Measurements from ENCODE around the gene RDH16. TPM values are rescaled to one million over a fixed set of nuclear protein-coding genes. Genes with fewer than 3 reads are reported as not detected.

Gene RDH16
- total RNA-seq, 1 donor from 2014 or later = 0.44 TPM

- no peak for DNase-seq (ENCODE audit: low read depth, low spot score)
- H3K9me3 Mint-ChIP-seq = no peaks in the 10 kb centered on the region
- H3K27me3 Mint-ChIP-seq (ENCODE audit: low read depth) = peaks cover 8% of the 10 kb centered on the region
- TF ChIP-seq CTCF (conservative IDR thresholded peaks at IDR 0.05) = no peak
- H3K36me3 Mint-ChIP-seq (ENCODE audit: low read depth) = no peaks in the 10 kb centered on the region
- H3K27ac Mint-ChIP-seq (ENCODE audit: unreplicated experiment) = no peak overlapping the region
- H3K4me1 Mint-ChIP-seq = peaks cover 17% of the 10 kb centered on the region
- no peak overlapping the region for H3K4me3 Mint-ChIP-seq
These were observed 25.3 kb downstream of the RDH16 start for GRCh38 chr12:56932146-56932545.

DNA sequence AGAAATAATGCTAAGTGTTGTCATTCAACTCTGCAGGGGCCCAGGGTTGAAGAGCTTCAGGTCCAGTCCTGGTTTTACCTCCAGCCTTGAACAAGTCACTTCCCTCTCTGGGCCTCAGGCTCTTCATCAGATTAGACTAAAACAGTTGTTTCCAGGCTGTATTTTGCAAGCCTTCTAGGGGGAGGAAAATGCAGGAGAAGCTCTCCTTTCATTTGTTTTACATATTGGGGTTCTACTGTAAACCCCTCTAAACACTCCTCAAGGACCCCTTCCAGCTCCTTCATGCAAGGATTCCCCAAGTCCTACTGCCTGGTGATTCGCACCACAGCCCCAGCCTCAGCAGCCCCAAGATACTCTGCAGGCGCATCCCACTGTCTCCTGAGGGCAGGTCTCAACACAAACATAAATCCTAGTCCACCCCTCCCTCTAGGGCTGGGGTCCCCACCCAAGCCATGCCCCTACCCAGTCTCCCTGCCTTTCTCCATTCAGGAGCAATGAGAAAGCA, 25.9 kb downstream of the RDH16 start:
- Mint-ChIP-seq H3K4me1 (peaks cover 17% of the 10 kb centered on the region), H3K4me3 (no peak overlapping the region), H3K9me3 (no peaks in the 10 kb centered on the region), H3K27me3 (ENCODE audit: low read depth) (peaks cover 7% of the 10 kb centered on the region), H3K27ac (ENCODE audit: unreplicated experiment) (peak overlapping the region; percentile 9), H3K36me3 (ENCODE audit: low read depth) (no peaks in the 10 kb centered on the region)
- no peak for TF ChIP-seq CTCF (conservative IDR thresholded peaks at IDR 0.05)
- peak; percentile 16 for DNase-seq (ENCODE audit: low read depth, low spot score)

GRCh38 chr12:56930241-56930640, 27.2 kb downstream of the RDH16 start:
- H3K36me3 Mint-ChIP-seq (ENCODE audit: low read depth) = no peaks in the 10 kb centered on the region
- no peak for DNase-seq (ENCODE audit: low read depth, low spot score)
- no peaks in the 10 kb centered on the region for H3K9me3 Mint-ChIP-seq
- peaks cover 7% of the 10 kb centered on the region for H3K27me3 Mint-ChIP-seq (ENCODE audit: low read depth)
- peaks cover 17% of the 10 kb centered on the region for H3K4me1 Mint-ChIP-seq
- H3K4me3 Mint-ChIP-seq = no peak overlapping the region
- H3K27ac Mint-ChIP-seq (ENCODE audit: unreplicated experiment) = peak overlapping the region; percentile 58
- TF ChIP-seq CTCF (conservative IDR thresholded peaks at IDR 0.05) = no peak

GRCh38 chr12:56929780-56930179, 27.6 kb downstream of the RDH16 start:
- Mint-ChIP-seq H3K27me3 (ENCODE audit: low read depth) (peaks cover 7% of the 10 kb centered on the region), H3K4me3 (no peak overlapping the region), H3K9me3 (no peaks in the 10 kb centered on the region), H3K36me3 (ENCODE audit: low read depth) (no peaks in the 10 kb centered on the region), H3K4me1 (peaks cover 17% of the 10 kb centered on the region), H3K27ac (ENCODE audit: unreplicated experiment) (peak overlapping the region; percentile 58)
- no peak for DNase-seq (ENCODE audit: low read depth, low spot score)
- TF ChIP-seq CTCF (conservative IDR thresholded peaks at IDR 0.05) = no peak

DNA sequence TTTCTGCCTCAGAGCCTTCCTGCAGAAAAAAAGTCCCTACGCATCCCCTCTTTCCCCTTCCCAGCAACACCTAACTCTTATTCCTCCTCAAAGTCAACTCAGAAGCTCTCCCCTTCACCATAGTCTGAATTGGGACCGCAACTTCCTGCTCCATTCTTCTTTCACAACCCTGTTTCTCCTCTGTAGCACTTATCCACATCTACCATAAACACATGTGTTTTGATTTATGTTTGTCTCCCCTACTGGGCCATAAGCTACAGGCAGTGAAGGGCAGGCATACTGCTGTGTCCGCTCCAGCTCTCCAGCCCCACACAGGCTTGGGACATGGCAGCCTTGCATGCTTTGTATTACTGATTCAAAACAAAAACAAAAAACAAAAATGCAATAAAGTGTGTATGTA, 29.1 kb downstream of the RDH16 start:
- Mint-ChIP-seq H3K36me3 (ENCODE audit: low read depth) (no peaks in the 10 kb centered on the region), H3K4me3 (no peak overlapping the region), H3K27ac (ENCODE audit: unreplicated experiment) (no peak overlapping the region), H3K9me3 (no peaks in the 10 kb centered on the region), H3K4me1 (peaks cover 17% of the 10 kb centered on the region), H3K27me3 (ENCODE audit: low read depth) (peaks cover 7% of the 10 kb centered on the region)
- TF ChIP-seq CTCF (conservative IDR thresholded peaks at IDR 0.05) = no peak
- DNase-seq (ENCODE audit: low read depth, low spot score) = no peak

GRCh38 chr12:56927281-56927680, 30.1 kb downstream of the RDH16 start:
- Mint-ChIP-seq H3K27ac (ENCODE audit: unreplicated experiment) (no peak overlapping the region), H3K36me3 (ENCODE audit: low read depth) (no peaks in the 10 kb centered on the region), H3K4me1 (peaks cover 10% of the 10 kb centered on the region), H3K27me3 (ENCODE audit: low read depth) (peaks cover 7% of the 10 kb centered on the region), H3K9me3 (no peaks in the 10 kb centered on the region), H3K4me3 (no peak overlapping the region)
- no peak for TF ChIP-seq CTCF (conservative IDR thresholded peaks at IDR 0.05)
- DNase-seq (ENCODE audit: low read depth, low spot score) = no peak

Measured in neural crest cell (in vitro differentiated cells).